SK-N-SH (cell line): ENCODE measurements around the gene NCAPG. TPM values are rescaled to one million over a fixed set of nuclear protein-coding genes. Genes with fewer than 3 reads are reported as not detected.

Experiments used
- CTCF ChIA-PET: fragments of 300-600, 350-600 bp; formaldehyde crosslinking; extraction: SDS; loops from one replicate; lab custom pipeline; 2021; lab: Yijun Ruan, JAX
- POLR2A ChIA-PET: fragments of 350-600 bp; sonication (Branson Sonifier 250); formaldehyde crosslinking; extraction: SDS; loops from one replicate; lab custom pipeline; 2020; ENCODE audit warnings: antibody characterized with exemption, inconsistent platforms; lab: Yijun Ruan, JAX
- DNase-seq: peaks from one replicate; pipeline ENCODE4 v3.0.0; 2012
- H2AFZ ChIP-seq: fragments of 200-600 bp; sonication (generic); 2 replicates; pipeline ENCODE4 v1.8.1; 2016; ENCODE audit warnings: antibody characterized with exemption, mild to moderate bottlenecking, low read depth
- H3F3A ChIP-seq: fragments of 200-600 bp; sonication (generic); replicated peaks from 2 replicates; pipeline ENCODE3; 2016; ENCODE audit warnings: antibody characterized with exemption, mild to moderate bottlenecking; ENCODE audit not compliant: insufficient read depth
- H3K27ac ChIP-seq, 2 experiments: fragments of 200-500 bp in 1 of 2; fragments of 200-600 bp in 1 of 2; sonication (Bioruptor generic) in 1 of 2; sonication (generic), shearing (Covaris generic) in 1 of 2; 2 replicates each; pipeline versions ENCODE4 v1.5.1 to v1.6.1; 2014 to 2016; ENCODE audit warnings: low read depth in 2 of 2, inconsistent platforms in 1 of 2, low read length in 1 of 2, mild to moderate bottlenecking in 1 of 2, mixed read lengths in 1 of 2
- H3K27me3 ChIP-seq: fragments of 200-600 bp; sonication (generic), shearing (Covaris generic); 2 replicates; pipeline ENCODE4 v1.6.1; 2016; ENCODE audit warnings: mixed run types; ENCODE audit not compliant: insufficient read depth
- H3K36me3 ChIP-seq, 2 experiments: fragments of 200-500 bp in 1 of 2; fragments of 200-600 bp in 1 of 2; sonication (Bioruptor generic) in 1 of 2; sonication (generic) in 1 of 2; replicated peaks in 1 of 2; 2 replicates each; pipeline versions ENCODE3 to v1.5.1; 2014 to 2016; ENCODE audit warnings: low read length in 1 of 2, mild to moderate bottlenecking in 1 of 2; ENCODE audit not compliant: insufficient read depth in 2 of 2, control insufficient read depth in 1 of 2
- H3K4me1 ChIP-seq, 2 experiments: fragments of 200-500 bp in 1 of 2; fragments of 200-600 bp in 1 of 2; sonication (Bioruptor generic) in 1 of 2; sonication (generic), shearing (Covaris generic) in 1 of 2; 2 replicates each; pipeline versions ENCODE4 v1.5.1 to v1.6.1; 2014 to 2016; ENCODE audit warnings: low read depth in 1 of 2, low read length in 1 of 2, mixed run types in 1 of 2; ENCODE audit not compliant: insufficient read depth in 2 of 2, control insufficient read depth in 1 of 2
- H3K4me2 ChIP-seq: fragments of 200-600 bp; sonication (generic), shearing (Covaris generic); 2 replicates; pipeline ENCODE4 v1.6.1; 2017; ENCODE audit warnings: mixed run types
- H3K4me3 ChIP-seq, 2 experiments: fragments of 200-500 bp in 1 of 2; fragments of 200-600 bp in 1 of 2; sonication (Bioruptor generic) in 1 of 2; sonication (generic), shearing (Covaris generic) in 1 of 2; 2 replicates each; pipeline versions ENCODE4 v1.5.1 to v1.8.1; 2014 to 2016; ENCODE audit warnings: low read depth in 2 of 2, inconsistent platforms in 1 of 2, low read length in 1 of 2, mild to moderate bottlenecking in 1 of 2, mixed read lengths in 1 of 2, moderate library complexity in 1 of 2
- H3K79me2 ChIP-seq: fragments of 200-600 bp; sonication (generic); 2 replicates; pipeline ENCODE4 v1.8.1; 2017; ENCODE audit warnings: mild to moderate bottlenecking; ENCODE audit not compliant: insufficient read depth
- H3K9ac ChIP-seq: fragments of 200-600 bp; sonication (generic); 2 replicates; pipeline ENCODE4 v1.6.1; 2017; ENCODE audit warnings: mixed run types
- H3K9me2 ChIP-seq: fragments of 200-600 bp; sonication (generic); 2 replicates; pipeline ENCODE4 v1.6.1; 2017; ENCODE audit warnings: mixed run types
- H3K9me3 ChIP-seq: fragments of 200-600 bp; sonication (generic); 2 replicates; pipeline ENCODE4 v1.6.1; 2017; ENCODE audit warnings: mixed run types, mild to moderate bottlenecking, moderate library complexity
- H4K20me1 ChIP-seq: fragments of 200-600 bp; sonication (generic); 2 replicates; pipeline ENCODE4 v1.6.1; 2017; ENCODE audit warnings: mild to moderate bottlenecking, mixed run types; ENCODE audit not compliant: insufficient read depth
- CHD2 ChIP-seq: fragments of 150-350 bp; IDR thresholded peaks from 2 replicates; pipeline ENCODE4 v1.6.1; 2018; ENCODE audit warnings: low read length; ENCODE audit not compliant: partially characterized antibody
- EP300 ChIP-seq, 2 experiments: IDR thresholded peaks; 2 replicates each; pipeline versions ENCODE4 v1.4.0 to v1.6.1; 2012; ENCODE audit warnings: borderline replicate concordance in 1 of 2, low read depth in 1 of 2, low read length in 1 of 2
- FOSL2 ChIP-seq: IDR thresholded peaks from 2 replicates; pipeline ENCODE4 v1.4.0; 2012; ENCODE audit warnings: low read depth, mild to moderate bottlenecking, moderate library complexity, borderline replicate concordance
- FOXJ3 ChIP-seq: sonication (generic); formaldehyde crosslinking; IDR thresholded peaks from 2 replicates; pipeline ENCODE4 v1.5.1; 2020; ENCODE audit warnings: mild to moderate bottlenecking, missing genetic modification reagents
- MEF2A ChIP-seq: IDR thresholded peaks from 2 replicates; pipeline ENCODE4 v1.4.0; 2012; ENCODE audit warnings: low read depth, borderline replicate concordance
- NRF1 ChIP-seq: IDR thresholded peaks from 2 replicates; pipeline ENCODE4 v1.6.1; 2012; ENCODE audit warnings: low read depth, mild to moderate bottlenecking, low read length
- RFX5 ChIP-seq: IDR thresholded peaks from 2 replicates; pipeline ENCODE4 v1.6.1; 2012; ENCODE audit warnings: mild to moderate bottlenecking, improper control_type of control experiment, low read length
- SIN3A ChIP-seq: IDR thresholded peaks from 2 replicates; pipeline ENCODE4 v1.6.1; 2012; ENCODE audit warnings: low read depth, mild to moderate bottlenecking, low read length, moderate library complexity, borderline replicate concordance
- SMC3 ChIP-seq: IDR thresholded peaks from 2 replicates; pipeline ENCODE4 v1.6.1; 2012; ENCODE audit warnings: low read depth, low read length, improper control_type of control experiment
- TEAD4 ChIP-seq: IDR thresholded peaks from 2 replicates; pipeline ENCODE4 v1.4.0; 2012; ENCODE audit warnings: mild to moderate bottlenecking, borderline replicate concordance; ENCODE audit not compliant: insufficient read depth
- WGBS: methylation state at CpG from one replicate; pipeline ENCODE4 v1.1.6; 2017; ENCODE audit warnings: low lambda C conversion rate; 5-methylcytosine and 5-hydroxymethylcytosine counted together
- polyA plus RNA-seq, 3 experiments: library from polyadenylated mRNA; depleted of rRNA; stranded (reverse); fragments of >200 nt; gene quantifications; 2 replicates each; pipeline ENCODE4 v1.2.3, GENCODE V29; 2012
- TF ChIP-seq, protein P1 (sequence below): IDR thresholded peaks from 2 replicates; pipeline ENCODE4 v1.4.0; 2012; ENCODE audit warnings: low read depth
- TF ChIP-seq, protein P2 (sequence below): fragments of 200-600 bp; sonication (generic); IDR thresholded peaks from 2 replicates; pipeline ENCODE4 v1.6.1; 2017; ENCODE audit warnings: antibody characterized with exemption, mild to moderate bottlenecking, moderate library complexity
- TF ChIP-seq, protein P3 (sequence below): IDR thresholded peaks from 2 replicates; pipeline ENCODE4 v1.4.0; 2012; ENCODE audit warnings: low read depth, borderline replicate concordance
- TF ChIP-seq, protein P4 (sequence below): fragments of 150-350 bp; IDR thresholded peaks from 2 replicates; pipeline ENCODE4 v1.6.1; 2016; ENCODE audit warnings: mild to moderate bottlenecking, low read depth, low read length
- TF ChIP-seq, protein P5 (sequence below): IDR thresholded peaks from 2 replicates; pipeline ENCODE4 v1.4.0; 2012; ENCODE audit warnings: low read depth, borderline replicate concordance
- TF ChIP-seq, protein P6 (sequence below): IDR thresholded peaks from 2 replicates; pipeline ENCODE4; 2012

The NCAPG gene
- polyA plus RNA-seq, 1 of the 3 experiments (the other 2 are of a cell fraction): 4.8 TPM

DNA sequence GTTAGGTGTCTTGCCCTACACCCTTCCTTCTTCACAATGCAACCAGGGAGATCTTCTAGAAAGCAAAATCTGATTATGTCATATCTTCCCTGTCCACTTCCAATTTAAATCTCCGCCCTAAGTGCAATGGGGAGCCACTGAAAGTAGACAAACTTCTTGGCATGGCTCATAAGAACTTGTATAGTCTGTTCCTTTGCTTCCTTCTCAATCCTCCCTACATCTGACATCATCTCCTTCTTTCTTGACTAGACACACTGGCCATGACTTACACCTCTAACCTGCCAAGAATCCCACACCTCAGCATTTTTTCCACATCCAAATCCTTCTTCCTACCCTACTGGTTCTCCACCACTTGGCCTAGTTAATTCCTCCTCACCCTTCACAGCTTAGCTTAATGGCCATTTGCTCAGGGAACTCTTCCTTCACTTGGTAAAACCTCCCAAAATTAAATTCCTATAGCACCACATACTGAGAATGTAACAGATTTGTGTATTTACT is 55.1 kb downstream of the NCAPG start (continued):
- TF ChIP-seq RFX5: no peak
- no peak for TF ChIP-seq FOXJ3 (CRISPR knock-in tag)
- TF ChIP-seq EP300 (IDR thresholded peaks at IDR 0.05; ENCODE audit: borderline replicate concordance in 1 of 2, low read depth in 1 of 2, low read length in 1 of 2): no peak

DNA sequence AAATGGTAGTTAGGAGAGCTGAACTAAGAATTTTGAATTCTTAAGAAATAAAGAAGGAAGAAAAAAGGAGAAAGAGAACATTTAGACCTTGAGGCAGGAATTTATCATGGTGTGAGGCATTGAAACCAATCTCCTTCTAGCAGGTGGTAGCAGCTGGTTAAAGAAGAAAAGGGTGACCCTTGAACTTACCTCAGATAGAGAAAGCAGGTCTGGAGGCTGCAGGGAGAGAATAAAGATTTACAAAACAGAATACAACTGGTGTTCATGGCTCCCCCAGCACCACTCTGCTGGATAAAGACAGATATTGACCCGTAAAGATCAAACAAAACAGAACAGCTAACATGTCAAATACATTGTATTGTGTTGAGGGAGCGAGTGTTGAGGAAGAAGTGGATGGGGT is 56.0 kb downstream of the NCAPG start:
- H3K4me2 ChIP-seq: no peak overlapping the region
- TF ChIP-seq FOXJ3 (CRISPR knock-in tag) (no peak), MEF2A (no peak), SMC3 (no peak), CHD2 (no peak), NRF1 (no peak), FOSL2 (no peak), SIN3A (no peak), TEAD4 (no peak), RFX5 (no peak)
- TF ChIP-seq, protein P1, sequence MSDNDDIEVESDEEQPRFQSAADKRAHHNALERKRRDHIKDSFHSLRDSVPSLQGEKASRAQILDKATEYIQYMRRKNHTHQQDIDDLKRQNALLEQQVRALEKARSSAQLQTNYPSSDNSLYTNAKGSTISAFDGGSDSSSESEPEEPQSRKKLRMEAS: no peak
- TF ChIP-seq, protein P2, sequence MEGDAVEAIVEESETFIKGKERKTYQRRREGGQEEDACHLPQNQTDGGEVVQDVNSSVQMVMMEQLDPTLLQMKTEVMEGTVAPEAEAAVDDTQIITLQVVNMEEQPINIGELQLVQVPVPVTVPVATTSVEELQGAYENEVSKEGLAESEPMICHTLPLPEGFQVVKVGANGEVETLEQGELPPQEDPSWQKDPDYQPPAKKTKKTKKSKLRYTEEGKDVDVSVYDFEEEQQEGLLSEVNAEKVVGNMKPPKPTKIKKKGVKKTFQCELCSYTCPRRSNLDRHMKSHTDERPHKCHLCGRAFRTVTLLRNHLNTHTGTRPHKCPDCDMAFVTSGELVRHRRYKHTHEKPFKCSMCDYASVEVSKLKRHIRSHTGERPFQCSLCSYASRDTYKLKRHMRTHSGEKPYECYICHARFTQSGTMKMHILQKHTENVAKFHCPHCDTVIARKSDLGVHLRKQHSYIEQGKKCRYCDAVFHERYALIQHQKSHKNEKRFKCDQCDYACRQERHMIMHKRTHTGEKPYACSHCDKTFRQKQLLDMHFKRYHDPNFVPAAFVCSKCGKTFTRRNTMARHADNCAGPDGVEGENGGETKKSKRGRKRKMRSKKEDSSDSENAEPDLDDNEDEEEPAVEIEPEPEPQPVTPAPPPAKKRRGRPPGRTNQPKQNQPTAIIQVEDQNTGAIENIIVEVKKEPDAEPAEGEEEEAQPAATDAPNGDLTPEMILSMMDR: no peak
- TF ChIP-seq, protein P3, sequence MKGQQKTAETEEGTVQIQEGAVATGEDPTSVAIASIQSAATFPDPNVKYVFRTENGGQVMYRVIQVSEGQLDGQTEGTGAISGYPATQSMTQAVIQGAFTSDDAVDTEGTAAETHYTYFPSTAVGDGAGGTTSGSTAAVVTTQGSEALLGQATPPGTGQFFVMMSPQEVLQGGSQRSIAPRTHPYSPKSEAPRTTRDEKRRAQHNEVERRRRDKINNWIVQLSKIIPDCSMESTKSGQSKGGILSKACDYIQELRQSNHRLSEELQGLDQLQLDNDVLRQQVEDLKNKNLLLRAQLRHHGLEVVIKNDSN: no peak
- TF ChIP-seq, protein P4, sequence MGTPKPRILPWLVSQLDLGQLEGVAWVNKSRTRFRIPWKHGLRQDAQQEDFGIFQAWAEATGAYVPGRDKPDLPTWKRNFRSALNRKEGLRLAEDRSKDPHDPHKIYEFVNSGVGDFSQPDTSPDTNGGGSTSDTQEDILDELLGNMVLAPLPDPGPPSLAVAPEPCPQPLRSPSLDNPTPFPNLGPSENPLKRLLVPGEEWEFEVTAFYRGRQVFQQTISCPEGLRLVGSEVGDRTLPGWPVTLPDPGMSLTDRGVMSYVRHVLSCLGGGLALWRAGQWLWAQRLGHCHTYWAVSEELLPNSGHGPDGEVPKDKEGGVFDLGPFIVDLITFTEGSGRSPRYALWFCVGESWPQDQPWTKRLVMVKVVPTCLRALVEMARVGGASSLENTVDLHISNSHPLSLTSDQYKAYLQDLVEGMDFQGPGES: no peak
- TF ChIP-seq, protein P5, sequence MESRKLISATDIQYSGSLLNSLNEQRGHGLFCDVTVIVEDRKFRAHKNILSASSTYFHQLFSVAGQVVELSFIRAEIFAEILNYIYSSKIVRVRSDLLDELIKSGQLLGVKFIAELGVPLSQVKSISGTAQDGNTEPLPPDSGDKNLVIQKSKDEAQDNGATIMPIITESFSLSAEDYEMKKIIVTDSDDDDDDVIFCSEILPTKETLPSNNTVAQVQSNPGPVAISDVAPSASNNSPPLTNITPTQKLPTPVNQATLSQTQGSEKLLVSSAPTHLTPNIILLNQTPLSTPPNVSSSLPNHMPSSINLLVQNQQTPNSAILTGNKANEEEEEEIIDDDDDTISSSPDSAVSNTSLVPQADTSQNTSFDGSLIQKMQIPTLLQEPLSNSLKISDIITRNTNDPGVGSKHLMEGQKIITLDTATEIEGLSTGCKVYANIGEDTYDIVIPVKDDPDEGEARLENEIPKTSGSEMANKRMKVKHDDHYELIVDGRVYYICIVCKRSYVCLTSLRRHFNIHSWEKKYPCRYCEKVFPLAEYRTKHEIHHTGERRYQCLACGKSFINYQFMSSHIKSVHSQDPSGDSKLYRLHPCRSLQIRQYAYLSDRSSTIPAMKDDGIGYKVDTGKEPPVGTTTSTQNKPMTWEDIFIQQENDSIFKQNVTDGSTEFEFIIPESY: no peak
- TF ChIP-seq, protein P6, sequence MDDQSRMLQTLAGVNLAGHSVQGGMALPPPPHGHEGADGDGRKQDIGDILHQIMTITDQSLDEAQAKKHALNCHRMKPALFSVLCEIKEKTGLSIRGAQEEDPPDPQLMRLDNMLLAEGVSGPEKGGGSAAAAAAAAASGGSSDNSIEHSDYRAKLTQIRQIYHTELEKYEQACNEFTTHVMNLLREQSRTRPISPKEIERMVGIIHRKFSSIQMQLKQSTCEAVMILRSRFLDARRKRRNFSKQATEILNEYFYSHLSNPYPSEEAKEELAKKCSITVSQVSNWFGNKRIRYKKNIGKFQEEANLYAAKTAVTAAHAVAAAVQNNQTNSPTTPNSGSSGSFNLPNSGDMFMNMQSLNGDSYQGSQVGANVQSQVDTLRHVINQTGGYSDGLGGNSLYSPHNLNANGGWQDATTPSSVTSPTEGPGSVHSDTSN: no peak
- TF ChIP-seq, all 33 proteins: peak for 0
- no peak overlapping the region for H2AFZ ChIP-seq
- no peaks in the 10 kb centered on the region for H3K9me3 ChIP-seq
- H3K4me1 ChIP-seq: no peaks in the 10 kb centered on the region
- no peaks in the 10 kb centered on the region for H3K9me2 ChIP-seq
- H3K9ac ChIP-seq: no peak overlapping the region
- H3K4me3 ChIP-seq: no peak overlapping the region
- WGBS: 98% methylated on average over 2 of the region's 2 CpGs
- ChIA-PET CTCF (no interaction called here), POLR2A (no interaction called here)
- no peaks in the 10 kb centered on the region for H3K27me3 ChIP-seq
- no peak overlapping the region for H3K27ac ChIP-seq
- no peaks in the 10 kb centered on the region for H3F3A ChIP-seq
- no peaks in the 10 kb centered on the region for H3K79me2 ChIP-seq
- H4K20me1 ChIP-seq: no peaks in the 10 kb centered on the region
- no peak for DNase-seq
- peaks cover 0 to 5% of the 10 kb centered on the region in 2 experiments for H3K36me3 ChIP-seq
